22Rv1 (cell line): ENCODE measurements around the gene TTLL8.

ENCODE experiments used
- ZFX ChIP-seq: fragments of 450-650 bp; IDR thresholded peaks from 2 replicates; pipeline ENCODE4 v1.6.1; 2017; ENCODE audit warnings: antibody characterized with exemption, borderline replicate concordance
- TF ChIP-seq, protein P1 (sequence below): fragments of 450-650 bp; IDR thresholded peaks from 2 replicates; pipeline ENCODE4 v1.5.1; 2017; ENCODE audit warnings: mild to moderate bottlenecking

DNA sequence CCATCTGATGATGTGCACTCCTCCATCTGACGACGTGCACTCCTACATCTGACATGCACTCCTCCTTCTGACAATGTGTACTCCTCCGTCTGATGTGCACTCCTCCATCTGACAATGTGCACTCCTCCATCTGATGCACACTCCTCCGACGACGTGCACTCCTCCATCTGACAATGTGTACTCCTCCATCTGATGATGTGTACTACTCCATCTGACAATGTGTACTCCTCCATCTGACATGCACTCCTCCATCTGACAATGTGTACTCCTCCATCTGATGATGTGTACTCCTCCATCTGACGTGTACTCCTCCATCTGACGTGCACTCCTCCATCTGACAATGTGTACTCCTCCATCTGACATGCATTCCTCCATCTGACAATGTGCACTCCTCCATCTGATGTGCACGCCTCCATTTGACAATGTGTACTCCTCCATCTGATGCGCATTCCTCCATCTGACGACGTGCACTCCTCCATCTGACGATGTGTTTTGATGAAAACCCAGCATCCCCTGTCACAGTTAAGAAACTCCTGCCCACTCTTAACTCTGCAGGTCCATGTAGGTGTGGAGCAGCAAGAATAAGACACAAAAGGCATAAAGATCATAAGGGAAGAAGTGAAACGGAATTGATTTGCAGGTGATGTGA is 35.8 kb downstream of the TTLL8 start:
- TF ChIP-seq, protein P1, sequence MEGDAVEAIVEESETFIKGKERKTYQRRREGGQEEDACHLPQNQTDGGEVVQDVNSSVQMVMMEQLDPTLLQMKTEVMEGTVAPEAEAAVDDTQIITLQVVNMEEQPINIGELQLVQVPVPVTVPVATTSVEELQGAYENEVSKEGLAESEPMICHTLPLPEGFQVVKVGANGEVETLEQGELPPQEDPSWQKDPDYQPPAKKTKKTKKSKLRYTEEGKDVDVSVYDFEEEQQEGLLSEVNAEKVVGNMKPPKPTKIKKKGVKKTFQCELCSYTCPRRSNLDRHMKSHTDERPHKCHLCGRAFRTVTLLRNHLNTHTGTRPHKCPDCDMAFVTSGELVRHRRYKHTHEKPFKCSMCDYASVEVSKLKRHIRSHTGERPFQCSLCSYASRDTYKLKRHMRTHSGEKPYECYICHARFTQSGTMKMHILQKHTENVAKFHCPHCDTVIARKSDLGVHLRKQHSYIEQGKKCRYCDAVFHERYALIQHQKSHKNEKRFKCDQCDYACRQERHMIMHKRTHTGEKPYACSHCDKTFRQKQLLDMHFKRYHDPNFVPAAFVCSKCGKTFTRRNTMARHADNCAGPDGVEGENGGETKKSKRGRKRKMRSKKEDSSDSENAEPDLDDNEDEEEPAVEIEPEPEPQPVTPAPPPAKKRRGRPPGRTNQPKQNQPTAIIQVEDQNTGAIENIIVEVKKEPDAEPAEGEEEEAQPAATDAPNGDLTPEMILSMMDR, result no peak
- TF ChIP-seq ZFX, result no peak
